ENCODE data around the gene RAD51B.

Gene RAD51B

GRCh38 chr14:68625366-68626090, 805.9 kb downstream of the RAD51B start:
- no peak for DNase-seq (ENCODE audit: low read depth)

- DNase-seq (ENCODE audit: low read depth) = no peak
These were observed 806.8 kb downstream of the RAD51B start for GRCh38 chr14:68626386-68626785.

GRCh38 chr14:68627050-68627867, 807.7 kb downstream of the RAD51B start:
- no peak for DNase-seq (ENCODE audit: low read depth)

GRCh38 chr14:68627868-68628604, 808.5 kb downstream of the RAD51B start:
- peak; percentile 64 for DNase-seq (ENCODE audit: low read depth)

GRCh38 chr14:68628605-68629310, 809.2 kb downstream of the RAD51B start:
- no peak for DNase-seq (ENCODE audit: low read depth)

- DNase-seq (ENCODE audit: low read depth) = no peak
These were observed 810.5 kb downstream of the RAD51B start for GRCh38 chr14:68630081-68630571.

GRCh38 chr14:68630611-68631393, 811.2 kb downstream of the RAD51B start:
- DNase-seq (ENCODE audit: low read depth) = no peak

- no peak for DNase-seq (ENCODE audit: low read depth)
These were observed 811.9 kb downstream of the RAD51B start for GRCh38 chr14:68631394-68632053.

GRCh38 chr14:68632054-68632895, 812.7 kb downstream of the RAD51B start:
- no peak for DNase-seq (ENCODE audit: low read depth)

- DNase-seq (ENCODE audit: low read depth) = no peak
These were observed 813.8 kb downstream of the RAD51B start for GRCh38 chr14:68633131-68633991.

GRCh38 chr14:68634332-68634731, 814.8 kb downstream of the RAD51B start:
- no peak for DNase-seq (ENCODE audit: low read depth)

- DNase-seq (ENCODE audit: low read depth) = no peak
These were observed 815.5 kb downstream of the RAD51B start for GRCh38 chr14:68634874-68635595.

- DNase-seq (ENCODE audit: low read depth) = no peak
These were observed 817.0 kb downstream of the RAD51B start for GRCh38 chr14:68636597-68636996.

GRCh38 chr14:68637106-68638021, 817.8 kb downstream of the RAD51B start:
- no peak for DNase-seq (ENCODE audit: low read depth)

GRCh38 chr14:68638141-68638999, 818.8 kb downstream of the RAD51B start:
- DNase-seq (ENCODE audit: low read depth) = no peak

Measured in stimulated activated CD4-positive, alpha-beta T cell treated with anti-CD3 and anti-CD28 coated beads, Interleukin-2, amount 100 ng/mL, for 4 hours (primary cell).